Limb (tissue), 2 donors: Measurements from ENCODE around the gene VRTN.
"Not testable (repeated sequence)": the region's sequence is repeated elsewhere in the genome, so short reads cannot be mapped to it uniquely, and the experiment has no call there.

Experiments
- DNase-seq, 2 donors: peaks; one replicate each; pipeline ENCODE4 v3.0.0-alpha.2; 2016; ENCODE audit errors: extremely low spot score in 2 of 2

Gene VRTN

GRCh38 chr14:74349757-74350156 is 1.5 kb downstream of the VRTN start:
- DNase-seq, result no peak

GRCh38 chr14:74350211-74350927 is 2.1 kb downstream of the VRTN start:
- DNase-seq, result no peak

- no peak for DNase-seq
Observed at GRCh38 chr14:74350928-74351323, 2.7 kb downstream of the VRTN start.

- no peak for DNase-seq
Observed at GRCh38 chr14:74356892-74357575, 8.8 kb downstream of the VRTN start.

GRCh38 chr14:74357585-74357984 is 9.3 kb downstream of the VRTN start:
- DNase-seq, result no peak

- DNase-seq, result no peak
Observed at GRCh38 chr14:74358176-74358829, 10.0 kb downstream of the VRTN start.

- DNase-seq, result no peak
Observed at GRCh38 chr14:74360163-74360562, 11.9 kb downstream of the VRTN start.

GRCh38 chr14:74362361-74362915 is 14.2 kb downstream of the VRTN start:
- peak; percentile 76 to 82 for DNase-seq

GRCh38 chr14:74364271-74364880 is 16.1 kb downstream of the VRTN start:
- DNase-seq, result no peak

- no peak for DNase-seq
Observed at GRCh38 chr14:74368026-74368425, 19.8 kb downstream of the VRTN start.

GRCh38 chr14:74368441-74368840 is 20.2 kb downstream of the VRTN start:
- no peak for DNase-seq

GRCh38 chr14:74377976-74378690 is 29.9 kb downstream of the VRTN start:
- DNase-seq, result no peak

GRCh38 chr14:74380172-74380571 is 31.9 kb downstream of the VRTN start:
- DNase-seq, result no peak

- DNase-seq, result no peak
Observed at GRCh38 chr14:74380845-74381244, 32.6 kb downstream of the VRTN start.

GRCh38 chr14:74381571-74381970 is 33.3 kb downstream of the VRTN start:
- not testable (repeated sequence) for DNase-seq

GRCh38 chr14:74382231-74382630 is 34.0 kb downstream of the VRTN start:
- DNase-seq, result no peak

- DNase-seq, result no peak
Observed at GRCh38 chr14:74389980-74390379, 41.7 kb downstream of the VRTN start.

- not testable (repeated sequence) for DNase-seq
Observed at GRCh38 chr14:74390505-74390904, 42.2 kb downstream of the VRTN start.

- DNase-seq, result no peak
Observed at GRCh38 chr14:74391479-74391878, 43.2 kb downstream of the VRTN start.

- no peak for DNase-seq
Observed at GRCh38 chr14:74392616-74393570, 44.6 kb downstream of the VRTN start.
